Body of pancreas (tissue), 4 donors: Measurements from ENCODE around the gene CDK5RAP2. TPM values are rescaled to one million over a fixed set of nuclear protein-coding genes. Genes with fewer than 3 reads are reported as not detected.

Source experiments
- ATAC-seq: fragments of 150-250 bp; one replicate; pipeline ENCODE4 v1.9.1; 2016
- DNase-seq, 4 donors: peaks; one replicate each; pipeline ENCODE4 v3.0.0-alpha.2; 2019
- H3K27ac ChIP-seq, 4 donors: fragments of 200-600 bp; sonication (generic); 1 replicate in 3 of 4; 2 replicates in 1 of 4; pipeline versions ENCODE4 v1.5.1 to v1.6.1; 2016 to 2019; ENCODE audit warnings: mild to moderate bottlenecking in 1 of 4, mixed read lengths in 1 of 4, moderate library complexity in 1 of 4
- H3K27me3 ChIP-seq, 2 donors: fragments of 200-600 bp; sonication (generic); one replicate each; pipeline ENCODE4 v1.6.0; 2016; ENCODE audit warnings: mild to moderate bottlenecking in 1 of 2
- H3K36me3 ChIP-seq, 2 donors: fragments of 200-600 bp; sonication (generic); replicated peaks in 1 of 2; 2 replicates each; pipeline ENCODE4 v1.5.1; 2016; ENCODE audit warnings: low read depth in 2 of 2; ENCODE audit not compliant: insufficient read depth in 1 of 2
- H3K4me1 ChIP-seq: fragments of 200-600 bp; sonication (generic); one replicate; pipeline ENCODE4 v1.6.0; 2016
- H3K4me3 ChIP-seq, 2 donors: fragments of 200-600 bp; sonication (generic); 1 replicate in 1 of 2; 2 replicates in 1 of 2; pipeline ENCODE4 v1.5.1; 2016 to 2019
- H3K9me3 ChIP-seq, 3 donors: fragments of 200-600 bp; sonication (generic); 1 replicate in 2 of 3; 2 replicates in 1 of 3; pipeline ENCODE4 v1.5.1; 2016
- POLR2A ChIP-seq, 3 donors: fragments of 450-650 bp; IDR thresholded peaks; one replicate each; pipeline ENCODE4 v1.6.1; 2016; ENCODE audit warnings: antibody characterized with exemption in 3 of 3, mild to moderate bottlenecking in 2 of 3
- whole genome bisulfite sequencing, 2 donors: methylation state at CpG; one replicate each; pipeline ENCODE4 v1.1.5; 2017; 5-methylcytosine and 5-hydroxymethylcytosine counted together
- intact Hi-C: fragments of 100-400 bp; cut with DNase I; formaldehyde crosslinking; loops from one replicate; pipeline ENCODE4 v1.15.1; 2023
- total RNA-seq, 2 donors: library from RNA; depleted of rRNA; stranded (reverse); fragments of >200 nt; gene quantifications; one replicate each; pipeline ENCODE4 v1.1.0, GENCODE V29; 2016
- TF ChIP-seq, protein P1 (sequence below), 7 experiments: fragments of 450-650 bp in 4 of 7; fragments of 200-600 bp in 3 of 7; sonication (generic) in 3 of 7; IDR thresholded peaks; one replicate each; pipeline ENCODE4 v1.5.1; 2016 to 2019; ENCODE audit warnings: antibody characterized with exemption in 7 of 7

The CDK5RAP2 gene
- total RNA-seq, 2 donors from 2014 or later, result 21.5 to 45.5 TPM

DNA sequence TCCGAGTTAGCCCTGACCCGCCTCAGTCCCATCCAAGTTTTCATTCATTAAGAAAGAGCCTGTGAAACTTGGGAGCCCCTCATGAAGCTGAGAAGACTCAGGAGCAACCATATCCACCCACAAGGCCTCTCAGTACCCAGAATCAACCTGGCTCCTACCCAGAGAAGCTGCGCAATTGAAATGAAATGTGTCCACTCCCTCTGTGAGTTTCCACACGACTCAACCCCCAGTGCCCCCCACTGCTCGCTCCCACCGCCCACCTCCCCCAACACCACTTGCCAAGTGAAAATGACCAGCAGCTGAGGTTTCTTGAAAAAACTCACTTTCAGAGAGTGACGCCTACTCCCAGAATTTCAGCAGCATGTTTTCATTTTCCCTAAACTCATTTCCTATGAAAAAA lies 104.6 kb downstream of the CDK5RAP2 start:
- Histone ChIP-seq H3K27me3 (no peaks in the 10 kb centered on the region), H3K27ac (no peak overlapping the region), H3K4me1 (peaks cover 7% of the 10 kb centered on the region), H3K4me3 (no peak overlapping the region), H3K36me3 (peaks cover 0 to 1% of the 10 kb centered on the region in 2 donors), H3K9me3 (no peaks in the 10 kb centered on the region)
- no peak for DNase-seq
- ATAC-seq, result no peak
- no peak for TF ChIP-seq POLR2A (IDR thresholded peaks at IDR 0.05)
- TF ChIP-seq, protein P1, sequence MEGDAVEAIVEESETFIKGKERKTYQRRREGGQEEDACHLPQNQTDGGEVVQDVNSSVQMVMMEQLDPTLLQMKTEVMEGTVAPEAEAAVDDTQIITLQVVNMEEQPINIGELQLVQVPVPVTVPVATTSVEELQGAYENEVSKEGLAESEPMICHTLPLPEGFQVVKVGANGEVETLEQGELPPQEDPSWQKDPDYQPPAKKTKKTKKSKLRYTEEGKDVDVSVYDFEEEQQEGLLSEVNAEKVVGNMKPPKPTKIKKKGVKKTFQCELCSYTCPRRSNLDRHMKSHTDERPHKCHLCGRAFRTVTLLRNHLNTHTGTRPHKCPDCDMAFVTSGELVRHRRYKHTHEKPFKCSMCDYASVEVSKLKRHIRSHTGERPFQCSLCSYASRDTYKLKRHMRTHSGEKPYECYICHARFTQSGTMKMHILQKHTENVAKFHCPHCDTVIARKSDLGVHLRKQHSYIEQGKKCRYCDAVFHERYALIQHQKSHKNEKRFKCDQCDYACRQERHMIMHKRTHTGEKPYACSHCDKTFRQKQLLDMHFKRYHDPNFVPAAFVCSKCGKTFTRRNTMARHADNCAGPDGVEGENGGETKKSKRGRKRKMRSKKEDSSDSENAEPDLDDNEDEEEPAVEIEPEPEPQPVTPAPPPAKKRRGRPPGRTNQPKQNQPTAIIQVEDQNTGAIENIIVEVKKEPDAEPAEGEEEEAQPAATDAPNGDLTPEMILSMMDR (IDR thresholded peaks at IDR 0.05), result no peak
- intact Hi-C loops, result no loop called here
- WGBS, 2 donors, result 88 to 92% methylated on average over 7 of the region's 7 CpGs

DNA sequence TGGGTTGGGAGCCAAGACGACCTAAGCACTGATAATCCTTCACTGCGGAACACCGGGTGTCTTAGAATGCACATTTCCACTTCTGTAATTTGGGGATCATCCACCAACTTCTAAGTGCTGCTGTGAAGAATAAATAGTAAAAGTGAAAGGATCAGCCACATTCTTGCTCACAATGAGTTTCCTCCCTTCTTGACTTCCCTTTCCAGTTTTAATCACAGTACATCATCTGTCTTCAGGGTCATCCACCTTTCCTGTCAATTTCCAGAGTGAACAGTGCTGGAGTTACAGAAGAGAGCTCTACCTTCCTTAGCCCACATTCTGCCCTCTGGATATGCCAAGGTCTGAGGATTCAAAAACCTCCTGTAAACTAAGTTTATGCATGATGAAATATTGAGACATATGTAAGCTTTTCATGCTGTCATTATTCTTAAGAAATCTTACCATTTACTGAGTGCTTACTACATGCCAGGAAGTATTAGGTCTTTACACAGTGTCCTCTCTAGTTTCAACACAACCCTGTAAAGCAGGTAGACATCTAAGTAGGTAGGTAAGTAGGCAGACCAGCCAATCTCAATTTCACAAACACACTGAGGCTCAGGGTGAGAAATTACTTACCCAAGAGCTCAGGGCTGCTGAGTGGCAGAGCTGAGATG lies 105.2 kb downstream of the CDK5RAP2 start:
- WGBS, 2 donors, result 74 to 97% methylated on average over 3 of the region's 3 CpGs
- TF ChIP-seq, protein P1 (IDR thresholded peaks at IDR 0.05), result no peak
- no peak for TF ChIP-seq POLR2A (IDR thresholded peaks at IDR 0.05)
- intact Hi-C loops, result no loop called here
- ATAC-seq (no peak), DNase-seq (no peak)
- H3K27me3 ChIP-seq, result no peaks in the 10 kb centered on the region
- peaks cover 7% of the 10 kb centered on the region for H3K4me1 ChIP-seq
- no peaks in the 10 kb centered on the region for H3K9me3 ChIP-seq
- no peak overlapping the region for H3K27ac ChIP-seq
- no peak overlapping the region for H3K4me3 ChIP-seq
- peaks cover 0 to 1% of the 10 kb centered on the region in 2 donors for H3K36me3 ChIP-seq

DNA sequence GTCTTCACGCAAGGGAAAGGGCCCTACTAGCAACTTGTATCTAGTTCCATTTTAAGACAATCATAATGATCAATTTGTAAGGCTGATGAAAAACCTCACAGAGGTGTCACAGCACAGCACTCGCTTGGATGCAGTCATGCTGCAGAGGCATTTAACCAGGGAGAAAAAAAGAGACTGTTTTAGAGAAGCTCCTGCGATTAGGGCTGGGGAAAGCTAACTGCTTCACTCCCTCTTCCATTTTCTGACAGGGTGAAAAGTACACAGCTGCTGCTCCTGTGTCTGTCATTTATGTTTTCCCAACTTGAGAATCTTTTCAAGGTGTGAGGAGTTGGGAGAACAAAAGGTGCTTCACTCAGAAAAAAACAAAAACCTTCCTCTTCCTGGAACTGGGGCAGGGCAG lies 106.4 kb downstream of the CDK5RAP2 start:
- Histone ChIP-seq H3K36me3 (peaks cover 0 to 1% of the 10 kb centered on the region in 2 donors), H3K4me1 (peaks cover 7% of the 10 kb centered on the region), H3K4me3 (no peak overlapping the region), H3K9me3 (no peaks in the 10 kb centered on the region), H3K27ac (no peak overlapping the region), H3K27me3 (no peaks in the 10 kb centered on the region)
- TF ChIP-seq, protein P1 (IDR thresholded peaks at IDR 0.05), result no peak
- TF ChIP-seq POLR2A (IDR thresholded peaks at IDR 0.05), result no peak
- ATAC-seq (no peak), DNase-seq (no peak)
- WGBS, 2 donors, result 82 to 97% methylated on average over 3 of the region's 3 CpGs
- intact Hi-C loops, result no loop called here

DNA sequence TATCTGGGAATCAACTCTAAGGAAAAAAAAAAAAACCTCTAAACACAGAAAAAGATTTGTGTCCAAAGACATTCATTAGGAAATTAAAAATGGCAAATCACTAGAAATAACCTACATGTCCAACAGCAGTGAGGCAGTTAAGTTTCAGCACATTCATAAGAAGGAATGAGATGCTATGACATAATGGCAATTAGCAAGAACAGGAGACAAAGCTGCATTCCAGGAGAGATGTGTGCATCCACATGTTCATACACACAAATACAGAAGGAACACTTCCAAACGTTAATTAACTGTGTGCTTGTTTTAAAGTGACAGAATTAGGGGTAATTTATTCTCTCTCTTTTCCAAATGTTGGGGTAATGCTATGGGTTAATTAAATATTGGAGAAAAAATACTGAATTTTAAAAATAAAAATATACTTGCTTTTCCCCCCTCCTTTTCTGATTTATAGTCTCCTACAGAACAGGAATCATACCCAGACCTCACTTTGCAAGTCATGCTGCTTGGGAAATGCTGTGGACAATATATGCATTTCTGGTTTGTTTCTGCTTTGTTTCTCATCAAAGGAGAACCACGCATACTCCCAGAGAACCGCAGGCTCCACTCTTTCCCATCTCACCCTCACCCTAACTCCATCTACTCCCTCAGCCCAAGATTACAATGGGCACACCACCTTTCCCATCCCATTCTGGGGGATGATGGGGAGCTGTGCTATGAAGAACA lies 114.1 kb downstream of the CDK5RAP2 start:
- 62 to 74% methylated on average over 3 of the region's 3 CpGs for WGBS, 2 donors
- Histone ChIP-seq H3K27me3 (no peaks in the 10 kb centered on the region), H3K27ac (no peak overlapping the region), H3K36me3 (no peaks in the 10 kb centered on the region), H3K4me1 (no peaks in the 10 kb centered on the region), H3K4me3 (no peak overlapping the region), H3K9me3 (no peaks in the 10 kb centered on the region)
- DNase-seq (no peak), ATAC-seq (no peak)
- intact Hi-C loops, result no loop called here
- no peak for TF ChIP-seq POLR2A (IDR thresholded peaks at IDR 0.05)
- TF ChIP-seq, protein P1 (IDR thresholded peaks at IDR 0.05), result no peak
